GM12878 (cell line): ENCODE measurements around the gene IGLON5. TPM values are rescaled to one million over a fixed set of nuclear protein-coding genes. Genes with fewer than 3 reads are reported as not detected.

ENCODE experiments used
- ATAC-seq: fragments of 200-7000 bp; cut with Tn5 transposase; 3 replicates; pipeline ENCODE4 v1.9.1; 2020; ENCODE audit warnings: mild to moderate bottlenecking, moderate library complexity
- BruUV-seq: library from RNA; stranded (reverse); fragments of 400-500 nt; replicated peaks from 2 replicates; lab custom pipeline; 2021; lab: Mats Ljungman, UMichigan
- CTCF ChIA-PET: fragments of 300-600 bp; sonication (Branson Sonifier 250); formaldehyde crosslinking; extraction: SDS; loops from one replicate; lab custom pipeline; 2021; ENCODE audit warnings: inconsistent platforms; lab: Yijun Ruan, JAX
- POLR2A ChIA-PET: fragments of 350-600 bp; formaldehyde crosslinking; extraction: SDS; loops from one replicate; lab custom pipeline; 2021; ENCODE audit warnings: inconsistent platforms; lab: Charles Lee
- RAD21 ChIA-PET: fragments of 300-600 bp; sonication (Branson Sonifier 250); formaldehyde crosslinking; loops from one replicate; lab custom pipeline; 2023; ENCODE audit warnings: antibody characterized with exemption; ENCODE audit not compliant: unreplicated experiment; lab: Charles Lee
- SMC1A ChIA-PET: fragments of 300-600 bp; sonication (Branson Sonifier 250); formaldehyde crosslinking; loops from one replicate; lab custom pipeline; 2023; ENCODE audit not compliant: unreplicated experiment, uncharacterized antibody; lab: Charles Lee
- DNase-seq: peaks from one replicate; pipeline ENCODE4 v3.0.0-alpha.2; 2011; ENCODE audit warnings: low read depth, low spot score
- FAIRE-seq: peaks from 3 replicates; lab custom pipeline; 2011; peaks lifted over from hg19 to GRCh38; lab: Jason Lieb, UNC
- H2AFZ ChIP-seq: 2 replicates; pipeline ENCODE4 v1.6.0; 2011; ENCODE audit warnings: low read depth, low read length, control low read depth; ENCODE audit not compliant: control insufficient read depth
- H3K27ac ChIP-seq: 2 replicates; pipeline ENCODE4 v1.5.1; 2011; ENCODE audit warnings: control low read depth; ENCODE audit not compliant: control insufficient read depth, insufficient read depth
- H3K27me3 ChIP-seq, 2 experiments: replicated peaks in 1 of 2; 2 replicates each; pipeline versions ENCODE4 v1.6.0 to v1.6.1; 2011; ENCODE audit warnings: low read length in 1 of 2; ENCODE audit not compliant: control insufficient read depth in 2 of 2, insufficient read depth in 2 of 2
- H3K36me3 ChIP-seq, 2 experiments: 2 replicates each; pipeline ENCODE4 v1.5.1; 2011; ENCODE audit warnings: low read length in 1 of 2; ENCODE audit not compliant: control insufficient read depth in 2 of 2, insufficient read depth in 2 of 2
- H3K4me1 ChIP-seq: 2 replicates; pipeline ENCODE4 v1.6.1; 2011; ENCODE audit warnings: mild to moderate bottlenecking, low read length, moderate library complexity, mixed read lengths; ENCODE audit not compliant: control insufficient read depth, insufficient read depth
- H3K4me2 ChIP-seq: 2 replicates; pipeline ENCODE4 v1.6.0; 2011; ENCODE audit warnings: control low read depth; ENCODE audit not compliant: control insufficient read depth, insufficient read depth
- H3K4me3 ChIP-seq: fragments of 200-600 bp; sonication (generic); 2 replicates; pipeline ENCODE4 v1.5.1; 2016
- H3K79me2 ChIP-seq: 2 replicates; pipeline ENCODE4 v1.6.0; 2011; ENCODE audit warnings: low read length; ENCODE audit not compliant: control insufficient read depth, insufficient read depth
- H3K9ac ChIP-seq: 2 replicates; pipeline ENCODE4 v1.8.0; 2011; ENCODE audit warnings: low read length, control low read depth, mixed read lengths; ENCODE audit not compliant: control insufficient read depth, insufficient read depth
- H3K9me3 ChIP-seq: replicated peaks from 3 replicates; pipeline ENCODE4 v1.5.1; 2011; ENCODE audit warnings: mild to moderate bottlenecking, low read length; ENCODE audit not compliant: control insufficient read depth, insufficient read depth
- H4K20me1 ChIP-seq: 2 replicates; pipeline ENCODE4 v1.6.0; 2011; ENCODE audit not compliant: control insufficient read depth, insufficient read depth
- ASH2L ChIP-seq: fragments of 300-600, 200-600 bp; sonication (generic); IDR thresholded peaks from 2 replicates; pipeline ENCODE4 v1.6.1; 2017; ENCODE audit warnings: low read depth, mild to moderate bottlenecking, borderline replicate concordance
- FOS ChIP-seq: IDR thresholded peaks from 3 replicates; pipeline ENCODE4 v1.6.1; 2011; ENCODE audit warnings: borderline replicate concordance; ENCODE audit not compliant: insufficient read length; ENCODE audit errors: extremely low read depth
- KDM1A ChIP-seq: fragments of 200-600 bp; sonication (generic); IDR thresholded peaks from 2 replicates; pipeline ENCODE4 v1.6.1; 2016; ENCODE audit warnings: borderline replicate concordance
- NR2C1 ChIP-seq: fragments of 450-650 bp; IDR thresholded peaks from 2 replicates; pipeline ENCODE4 v1.6.1; 2017; ENCODE audit warnings: antibody characterized with exemption, mild to moderate bottlenecking, moderate library complexity
- SMAD1 ChIP-seq: fragments of 450-650 bp; IDR thresholded peaks from 2 replicates; pipeline ENCODE4 v1.6.1; 2018; ENCODE audit warnings: mild to moderate bottlenecking, low read depth; ENCODE audit not compliant: partially characterized antibody
- WGBS: methylation state at CpG from one replicate; pipeline ENCODE4 v1.1.6; 2016; ENCODE audit warnings: low lambda C conversion rate; ENCODE audit not compliant: insufficient replicate concordance, insufficient coverage; ENCODE audit errors: missing lambda C conversion rate; 5-methylcytosine and 5-hydroxymethylcytosine counted together
- in situ Hi-C: fragments of 300-500 bp; cut with MboI; formaldehyde crosslinking; loops from 9 replicates; pipeline ENCODE4 v1.14.3; 2018; ENCODE audit warnings: mixed read lengths
- intact Hi-C: fragments of 100-400 bp; cut with micrococcal nuclease; formaldehyde crosslinking; loops from one replicate; pipeline ENCODE4 v1.14.2; 2022; ENCODE audit not compliant: unreplicated experiment
- polyA plus RNA-seq, 11 experiments: library from polyadenylated mRNA; depleted of rRNA in 4 of 11; unstranded in 6 of 11; stranded (reverse) in 5 of 11; fragments of >200 nt; fragmentation: Nextera tagmentation in 4 of 11; fragmentation: Illumina TruSeq in 1 of 11; extraction: Ambion mirVana in 4 of 11; extraction: Trizol in 1 of 11; gene quantifications; 1 replicate in 1 of 11; 2 replicates in 10 of 11; pipeline versions ENCODE4 v1.2.1 to v1.2.3, GENCODE V29; 2011 to 2016; ENCODE audit warnings: inconsistent platforms in 2 of 11, missing spikeins in 2 of 11, low read depth in 1 of 11
- total RNA-seq, 4 experiments: library from RNA; depleted of rRNA in 3 of 4; stranded (reverse); fragments of >200 nt in 3 of 4; fragmentation: Illumina TruSeq in 1 of 4; extraction: Trizol in 1 of 4; gene quantifications; 2 replicates each; pipeline versions ENCODE4 v1.2.1 to v1.2.3, GENCODE V29; 2013 to 2021
- TF ChIP-seq, protein P1 (sequence below): IDR thresholded peaks from 2 replicates; pipeline ENCODE4 v1.6.1; 2012; ENCODE audit warnings: low read depth, low read length, improper control_type of control experiment

The IGLON5 gene
- total and polyA plus RNA-seq, 10 of the 15 experiments (the other 5 are each of a cell fraction or from before 2014, with no cell fraction given) = not detected

DNA sequence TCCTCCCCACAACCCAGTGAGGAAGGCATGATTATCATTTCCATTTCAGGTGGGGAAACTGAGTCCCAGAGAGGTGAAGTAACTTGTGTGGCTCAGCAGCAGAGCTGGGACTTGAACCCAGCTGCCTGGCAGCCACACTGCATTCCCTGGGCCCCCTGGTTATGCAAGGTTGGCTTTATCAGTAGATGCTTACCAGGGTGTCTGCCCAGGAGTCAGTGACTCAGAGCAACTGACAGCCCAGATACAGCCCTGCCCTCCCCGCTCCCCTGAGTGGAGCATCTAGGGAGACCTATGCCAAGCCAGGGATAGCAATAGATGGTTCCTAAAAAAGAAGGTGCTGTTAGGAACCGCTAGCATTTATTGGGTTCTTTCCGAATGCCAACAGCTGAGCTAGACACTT, 5.9 kb downstream of the IGLON5 start:
- CTCF ChIA-PET = interaction anchor here (0.5 kb wide), 1 partner anchor 51 kb away, joined by 3 read pairs; no protein-coding TSS in a partner anchor
- Histone ChIP-seq H3K4me2 (no peak overlapping the region), H3K36me3 (no peaks in the 10 kb centered on the region), H3K4me1 (no peaks in the 10 kb centered on the region)
- POLR2A ChIA-PET = no interaction called here
- TF ChIP-seq NR2C1 (no peak), ASH2L (no peak), SMAD1 (no peak), KDM1A (no peak)
- TF ChIP-seq, all 136 proteins: peak for 0
- H3K9me3 ChIP-seq = no peaks in the 10 kb centered on the region; the same call in 2 of the 3 replicates
- H3K9ac ChIP-seq = no peak overlapping the region
- no peak overlapping the region for H3K4me3 ChIP-seq
- intact Hi-C loops (no loop called here), in situ Hi-C loops (no loop called here)
- H3K27me3 ChIP-seq = peaks cover 0 to 5% of the 10 kb centered on the region in 2 experiments; a peak in 1 of 4 replicates
- no peak overlapping the region for H2AFZ ChIP-seq
- FAIRE-seq (no peak), DNase-seq (no peak), ATAC-seq (no peak)
- WGBS = 25% methylated on average over 3 of the region's 3 CpGs
- BruUV-seq = no TSS peak
- RAD21 ChIA-PET = no interaction called here
- H3K27ac ChIP-seq = no peak overlapping the region
- no peaks in the 10 kb centered on the region for H3K79me2 ChIP-seq
- H4K20me1 ChIP-seq = no peaks in the 10 kb centered on the region
- SMC1A ChIA-PET = no interaction called here

DNA sequence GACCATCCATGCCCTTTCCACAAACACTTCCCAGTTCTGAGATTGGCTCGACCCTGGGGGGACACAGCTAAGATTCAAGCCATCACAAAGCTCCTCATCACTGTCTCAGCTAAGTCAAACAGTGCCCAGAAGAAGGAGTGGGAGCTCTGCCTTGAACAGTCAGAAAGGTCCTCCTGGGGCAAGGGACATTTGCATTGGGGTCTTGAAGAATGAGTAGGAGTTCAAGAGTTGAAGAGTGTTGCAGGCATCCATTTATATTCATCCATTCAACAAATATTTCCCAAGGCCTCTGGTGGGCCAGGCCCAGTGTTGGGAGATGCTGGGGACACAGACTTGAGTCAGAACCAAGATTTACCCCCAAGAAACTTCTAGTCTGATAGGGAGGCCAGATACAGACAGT, 6.5 kb downstream of the IGLON5 start:
- no peak for FAIRE-seq
- no TSS peak for BruUV-seq
- Histone ChIP-seq H3K36me3 (no peaks in the 10 kb centered on the region), H3K4me1 (no peaks in the 10 kb centered on the region), H3K27me3 (peaks cover 0 to 5% of the 10 kb centered on the region in 2 experiments; a peak in 1 of 4 replicates), H3K9me3 (no peaks in the 10 kb centered on the region; the same call in 2 of the 3 replicates)
- RAD21 ChIA-PET = no interaction called here
- in situ Hi-C loops = no loop called here
- ATAC-seq = no peak
- TF ChIP-seq FOS = no peak
- TF ChIP-seq, protein P1, sequence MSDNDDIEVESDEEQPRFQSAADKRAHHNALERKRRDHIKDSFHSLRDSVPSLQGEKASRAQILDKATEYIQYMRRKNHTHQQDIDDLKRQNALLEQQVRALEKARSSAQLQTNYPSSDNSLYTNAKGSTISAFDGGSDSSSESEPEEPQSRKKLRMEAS = no peak
- TF ChIP-seq, all 136 proteins: peak for 0
- ChIA-PET POLR2A (no interaction called here), SMC1A (no interaction called here), CTCF (interaction anchor here (0.5 kb wide), 1 partner anchor 50 kb away, joined by 3 read pairs; no protein-coding TSS in a partner anchor)
- 0% methylated on average over 1 of the region's 1 CpG for WGBS
- DNase-seq = no peak
- no peak overlapping the region for H3K9ac ChIP-seq
- H4K20me1 ChIP-seq = no peaks in the 10 kb centered on the region
- no peak overlapping the region for H3K4me2 ChIP-seq
- H2AFZ ChIP-seq = no peak overlapping the region
- intact Hi-C loops = no loop called here
- no peaks in the 10 kb centered on the region for H3K79me2 ChIP-seq
- H3K27ac ChIP-seq = no peak overlapping the region
- H3K4me3 ChIP-seq = no peak overlapping the region
